SK-N-DZ (cell line): ENCODE data around the gene RAI1.

Experiments used
- DNase-seq: peaks from one replicate; pipeline ENCODE4 v3.0.0-alpha.2; 2015; ENCODE audit warnings: low spot score

RAI1 gene

DNA sequence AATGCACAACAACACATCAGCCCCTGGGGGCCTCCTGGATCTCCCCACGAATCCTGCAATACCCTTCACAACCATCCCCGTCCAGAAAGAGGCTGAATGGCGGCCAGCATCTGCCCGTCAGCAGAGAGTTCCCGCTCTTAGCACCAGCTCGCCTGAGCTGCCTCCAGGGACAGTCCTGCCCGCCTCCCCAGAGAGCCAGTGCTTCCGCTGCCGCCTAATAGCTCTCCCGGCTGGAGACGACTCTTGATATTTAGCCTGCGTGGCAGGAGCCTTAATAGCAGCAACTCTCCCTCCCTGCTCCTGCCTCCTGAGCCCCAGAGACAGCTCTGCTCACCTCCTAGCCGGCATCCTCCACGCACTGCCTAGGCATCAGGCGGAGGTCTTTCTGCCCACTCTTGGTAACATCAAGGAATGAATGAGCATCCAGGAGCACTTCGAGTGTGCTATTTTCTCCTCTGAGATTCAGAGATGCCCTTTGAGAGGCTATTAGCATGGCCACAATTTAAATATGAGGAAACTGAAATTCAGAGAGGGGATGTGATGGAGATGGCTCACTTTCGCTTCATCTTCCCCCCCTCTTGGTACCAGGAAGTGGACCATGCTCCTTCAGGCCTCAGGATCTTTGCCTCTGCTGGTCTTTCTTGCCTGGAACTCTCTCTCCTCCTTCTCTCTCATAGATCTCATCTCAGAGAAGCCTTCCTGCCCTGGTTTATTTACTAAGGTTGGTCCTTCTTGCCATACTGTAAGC is 67.9 kb downstream of the RAI1 start:
- DNase-seq, result no peak

DNA sequence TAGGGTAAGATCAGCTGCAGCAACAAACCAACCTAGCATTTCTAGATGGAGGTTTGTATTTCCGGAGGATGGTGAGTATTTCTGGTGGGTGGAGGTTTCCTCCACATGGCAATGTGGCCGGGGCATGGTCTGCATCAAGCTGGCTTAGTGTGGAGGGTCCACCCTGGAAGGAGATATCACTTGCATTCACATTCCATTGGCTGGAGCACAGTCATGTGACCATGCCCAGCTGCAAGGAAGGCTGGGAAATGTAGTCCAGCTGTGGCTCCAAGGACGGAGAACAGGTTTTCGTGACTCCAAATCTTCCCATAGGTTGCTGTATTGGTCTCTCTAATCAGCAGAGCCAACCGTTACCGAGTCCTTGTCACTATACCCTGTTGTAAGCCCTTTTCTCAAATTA is 68.7 kb downstream of the RAI1 start:
- peak; percentile 85 for DNase-seq

- DNase-seq, result no peak
Observed at GRCh38 chr17:17750881-17751280, 69.6 kb downstream of the RAI1 start.

- DNase-seq, result no peak
Observed at GRCh38 chr17:17751489-17752088, 70.3 kb downstream of the RAI1 start.

GRCh38 chr17:17752089-17752820 is 71.0 kb downstream of the RAI1 start:
- peak; percentile 88 for DNase-seq

GRCh38 chr17:17752821-17753321 is 71.6 kb downstream of the RAI1 start:
- DNase-seq, result no peak

DNA sequence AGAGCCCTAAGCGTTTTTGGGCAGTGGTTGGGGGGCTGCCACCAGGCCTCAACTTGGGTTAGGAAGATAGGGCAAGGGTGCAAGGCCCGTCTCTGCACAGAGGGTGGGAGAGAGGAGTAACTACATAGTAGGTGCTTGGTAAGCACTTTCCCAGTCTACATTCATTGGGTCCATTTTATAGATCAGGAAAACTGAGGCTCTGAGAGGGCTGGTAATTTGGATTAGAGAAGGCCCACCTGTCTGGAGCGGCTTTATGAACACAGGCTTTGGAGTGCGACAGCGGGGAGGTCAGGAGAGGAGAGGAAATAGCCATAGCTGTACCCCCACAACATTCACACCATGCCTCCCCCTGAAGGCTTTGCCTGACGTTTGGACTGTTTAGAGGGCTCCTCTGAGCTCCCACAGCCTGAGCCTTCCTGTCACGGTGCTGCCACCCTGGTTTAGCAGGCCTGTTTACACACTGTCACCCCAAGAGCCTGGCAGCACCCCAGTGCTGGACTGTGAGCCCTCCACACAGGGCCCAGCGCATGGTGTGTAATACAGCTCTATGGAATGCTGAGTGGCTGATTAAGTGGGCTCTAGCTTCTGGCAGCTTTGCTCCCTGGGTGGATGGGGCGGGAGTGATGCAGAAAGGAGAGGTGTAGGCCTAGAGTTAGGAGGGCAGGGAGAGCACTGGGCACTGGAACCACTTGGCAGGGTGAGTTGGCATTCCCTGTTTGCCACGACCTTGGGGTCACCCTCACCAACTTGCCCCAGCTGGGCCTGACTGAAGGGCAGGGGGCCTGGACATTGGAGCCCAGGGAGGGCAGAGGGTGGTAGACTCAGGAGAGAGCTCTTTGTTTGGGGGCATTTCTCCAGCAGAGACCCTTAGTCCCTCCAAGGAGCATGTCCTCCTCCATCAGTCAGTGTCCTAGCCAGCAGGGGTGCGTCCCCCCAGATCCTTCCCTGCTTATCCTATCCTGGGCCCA is 73.7 kb downstream of the RAI1 start:
- DNase-seq, result no peak

DNA sequence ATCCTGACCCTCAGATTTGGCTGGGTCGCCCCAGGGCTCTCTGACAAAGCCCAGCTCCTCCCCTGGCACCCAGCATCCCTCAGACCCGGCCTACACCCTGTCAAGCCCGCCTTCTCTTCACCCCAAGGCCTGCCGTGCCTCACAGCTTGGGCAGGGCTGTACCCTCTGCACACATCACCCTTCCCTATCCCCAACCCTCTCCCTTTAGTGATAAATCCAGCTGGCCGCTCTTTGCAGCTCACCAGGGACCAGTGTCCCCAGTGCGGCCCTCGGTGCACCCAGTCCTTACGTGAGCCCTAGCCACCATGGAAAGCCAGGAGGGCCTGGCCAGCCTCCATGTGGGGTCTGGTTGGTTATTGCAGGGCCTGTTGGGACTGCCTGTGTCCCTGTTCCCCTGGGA is 74.5 kb downstream of the RAI1 start:
- DNase-seq, result no peak

DNA sequence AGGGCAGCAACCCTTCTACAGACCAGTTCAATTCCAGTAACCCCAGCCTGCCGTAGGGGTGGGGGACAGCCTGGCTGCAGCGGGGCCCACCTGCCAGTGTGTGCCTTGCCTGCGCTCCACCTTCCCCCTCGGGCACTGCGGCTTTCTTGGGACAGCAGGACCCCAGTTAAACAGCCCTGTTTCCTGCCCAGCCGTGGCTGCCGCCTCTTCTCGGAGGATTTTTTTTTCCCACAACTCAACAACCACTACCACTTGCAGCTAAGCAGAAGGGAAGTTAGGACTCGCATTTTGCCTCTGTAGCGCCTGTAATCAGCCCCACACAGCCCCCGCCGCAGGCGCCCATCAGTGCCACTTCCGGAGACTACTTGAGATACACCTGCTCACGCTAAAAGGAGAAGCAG is 76.1 kb downstream of the RAI1 start:
- no peak for DNase-seq

DNA sequence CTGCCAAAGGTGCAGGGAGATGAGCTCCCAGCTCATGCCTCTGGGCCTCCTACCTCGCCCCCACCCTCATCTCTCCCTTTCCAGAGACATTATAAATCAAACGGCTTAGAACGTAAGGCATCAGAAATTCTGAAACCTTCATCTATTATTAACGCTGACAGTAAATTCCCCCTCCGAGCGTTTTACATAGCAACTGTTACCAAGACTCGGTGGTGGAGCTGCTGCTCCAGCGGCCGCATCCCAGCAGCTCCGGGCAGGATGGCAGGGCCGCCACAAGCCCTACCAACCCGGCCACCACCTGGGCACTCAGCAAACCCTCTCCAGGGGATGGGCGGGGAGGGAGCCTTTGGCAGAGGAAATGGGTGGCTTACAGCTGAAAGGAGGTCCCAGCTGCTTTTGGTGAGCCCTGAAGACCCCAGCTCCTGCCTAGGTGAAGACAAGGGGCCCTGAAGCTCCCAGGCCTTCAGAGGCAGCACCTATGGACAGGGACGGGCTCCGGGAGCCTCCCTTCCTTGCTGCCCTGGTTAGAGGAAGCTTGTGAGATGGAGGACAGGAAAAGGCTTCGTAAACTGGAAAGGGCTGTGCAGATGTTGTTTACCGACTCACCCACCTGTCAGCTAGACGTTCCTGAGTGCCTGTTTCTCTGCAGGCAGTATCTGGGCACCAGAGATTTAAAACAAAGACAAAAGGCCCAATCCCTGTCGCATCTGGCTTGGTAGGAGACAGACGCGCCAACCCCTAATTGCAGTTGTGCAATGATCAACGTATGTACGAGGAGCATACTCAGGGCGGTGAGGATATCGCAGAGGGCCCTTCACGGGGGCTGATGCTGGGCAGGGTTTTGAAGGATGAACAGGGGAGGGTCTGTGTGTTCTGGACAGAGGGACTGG is 76.9 kb downstream of the RAI1 start:
- DNase-seq, result no peak

GRCh38 chr17:17758941-17759563 is 77.8 kb downstream of the RAI1 start:
- DNase-seq, result no peak

- no peak for DNase-seq
Observed at GRCh38 chr17:17760350-17760749, 79.1 kb downstream of the RAI1 start.

- no peak for DNase-seq
Observed at GRCh38 chr17:17760872-17761550, 79.8 kb downstream of the RAI1 start.

DNA sequence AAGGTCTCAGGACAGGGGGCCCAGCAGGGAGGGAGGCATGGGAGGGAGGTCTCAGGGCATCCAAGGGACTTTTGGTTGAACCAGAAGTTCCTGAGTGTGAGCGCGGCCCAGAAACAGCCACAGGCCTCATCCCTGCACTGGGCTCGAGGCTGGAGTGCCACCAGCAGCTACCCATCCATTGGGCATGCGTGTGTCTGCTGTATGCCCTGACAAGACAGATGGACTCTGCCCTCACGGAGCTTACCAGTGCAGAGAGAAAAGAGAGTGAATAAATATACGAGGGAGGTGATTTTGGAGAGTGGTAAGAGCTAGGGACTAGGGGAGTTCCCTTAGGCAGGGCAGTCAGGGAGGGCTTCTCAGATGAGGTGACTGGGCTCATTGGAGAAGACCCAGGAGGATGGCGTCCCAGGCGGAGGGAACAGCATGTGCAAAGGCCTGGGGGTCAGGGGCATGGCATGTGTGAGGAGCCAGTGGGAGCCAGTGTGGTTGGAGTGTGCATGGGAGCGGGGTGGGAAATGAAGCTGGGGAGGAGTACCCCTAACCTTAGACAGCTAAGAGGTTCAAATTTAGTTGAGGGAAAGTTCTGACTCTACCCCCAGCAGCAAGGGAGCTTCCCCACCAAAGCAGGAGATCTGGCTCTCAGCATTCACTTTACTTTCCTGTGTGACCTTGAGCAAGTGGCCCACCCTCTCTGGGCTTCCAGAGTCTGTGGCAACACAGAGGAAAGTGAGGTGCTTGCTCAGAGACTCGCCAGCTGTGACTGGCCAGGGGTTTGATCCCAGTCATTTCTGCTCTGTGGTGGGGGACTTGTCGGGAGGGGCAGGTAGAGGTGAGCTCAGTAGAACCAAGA is 80.9 kb downstream of the RAI1 start:
- DNase-seq, result no peak

- no peak for DNase-seq
Observed at GRCh38 chr17:17762744-17763105, 81.5 kb downstream of the RAI1 start.

DNA sequence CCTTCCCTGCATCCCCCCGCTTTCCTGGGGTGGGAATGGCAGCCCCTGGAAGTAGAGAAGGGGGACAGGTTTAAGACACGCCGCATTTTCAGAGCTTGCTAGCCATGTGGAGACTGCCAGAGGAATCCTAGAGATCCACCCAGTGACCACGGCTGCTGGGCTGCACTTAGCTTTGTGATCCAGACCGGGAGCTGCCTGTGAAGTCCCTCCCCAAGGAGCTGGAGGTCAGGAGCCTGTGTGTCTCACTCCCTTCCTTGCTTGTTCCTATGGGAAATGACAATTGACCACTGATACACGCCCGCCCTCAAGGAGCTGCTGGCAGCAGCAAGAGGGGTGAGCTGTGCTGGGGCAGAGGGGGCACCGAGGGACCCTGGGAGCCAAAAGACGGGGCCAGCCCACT is 81.9 kb downstream of the RAI1 start:
- no peak for DNase-seq

GRCh38 chr17:17763734-17764133 is 82.5 kb downstream of the RAI1 start:
- no peak for DNase-seq

GRCh38 chr17:17765359-17766076 is 84.3 kb downstream of the RAI1 start:
- DNase-seq, result no peak
